Measurements from ENCODE around the gene RBMS3. TPM values are rescaled to one million over a fixed set of nuclear protein-coding genes. Genes with fewer than 3 reads are reported as not detected.

The RBMS3 gene
- total RNA-seq, 1 donor from 2014 or later: 33.0 TPM

DNA sequence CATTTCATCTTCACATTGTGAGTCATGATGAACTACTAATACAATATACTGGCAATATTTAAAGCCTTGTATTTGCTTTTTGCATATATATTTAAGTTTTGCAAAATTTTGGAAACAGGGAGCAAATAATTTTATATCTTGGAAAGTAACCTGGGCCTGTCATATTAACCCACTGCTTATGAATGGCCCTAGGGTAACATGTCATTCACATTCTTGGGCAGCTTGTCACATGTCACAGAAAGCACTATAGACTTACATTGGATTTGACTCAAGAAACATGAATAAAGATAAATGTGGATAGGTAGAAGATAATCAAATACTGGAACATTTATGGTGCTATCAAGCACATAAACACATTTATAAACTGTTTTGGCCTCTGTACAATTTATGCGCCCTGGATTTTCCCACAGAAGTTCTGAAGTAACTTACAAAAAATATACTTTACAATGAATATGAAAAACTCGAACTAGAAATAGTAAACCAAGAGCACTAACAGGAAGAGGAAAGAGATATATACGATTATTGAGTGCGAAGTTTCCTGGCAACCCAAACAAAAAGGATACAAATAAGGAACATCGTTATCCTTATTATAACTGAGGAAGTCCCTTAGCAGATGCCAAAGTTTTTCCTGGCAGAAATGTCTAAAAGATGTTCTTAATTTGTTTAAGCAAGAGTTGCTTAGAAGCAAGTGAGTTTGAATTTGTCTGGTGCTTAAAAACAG lies 257.2 kb downstream of the RBMS3 start:
- Histone ChIP-seq H3K4me3 (ENCODE audit: insufficient read depth, low read depth, low read length) (no peak overlapping the region), H3K36me3 (ENCODE audit: insufficient read depth, low read length) (no peaks in the 10 kb centered on the region), H3K9ac (ENCODE audit: low read length) (no peak overlapping the region), H3K79me2 (ENCODE audit: insufficient read depth, low read length) (no peaks in the 10 kb centered on the region), H3K27me3 (ENCODE audit: insufficient read depth, low read length) (no peaks in the 10 kb centered on the region), H2AFZ (ENCODE audit: low read depth, low read length) (no peak overlapping the region), H3K4me2 (ENCODE audit: low read length) (no peak overlapping the region), H3K27ac (ENCODE audit: low read depth, low read length) (no peak overlapping the region), H3K9me3 (ENCODE audit: insufficient read depth, low read depth, low read length) (no peaks in the 10 kb centered on the region), H4K20me1 (ENCODE audit: insufficient read depth, low read length) (peaks cover 6% of the 10 kb centered on the region), H3K4me1 (ENCODE audit: insufficient read depth, low read length) (no peaks in the 10 kb centered on the region)
- Mint-ChIP-seq H3K4me1 (ENCODE audit: low read depth, unreplicated experiment) (no peaks in the 10 kb centered on the region), H3K27ac (ENCODE audit: unreplicated experiment) (no peak overlapping the region), H3K4me3 (ENCODE audit: unreplicated experiment) (no peak overlapping the region), H3K27me3 (ENCODE audit: low read depth, unreplicated experiment) (no peaks in the 10 kb centered on the region), H3K9me3 (ENCODE audit: unreplicated experiment) (no peaks in the 10 kb centered on the region), H3K36me3 (ENCODE audit: low read depth, unreplicated experiment) (no peaks in the 10 kb centered on the region)
- DNase-seq (ENCODE audit: low read depth) (no peak), FAIRE-seq (no peak)
- no peak for TF ChIP-seq EZH2 (IDR thresholded peaks at IDR 0.05; ENCODE audit: insufficient read depth, low read length)
- TF ChIP-seq, protein P1, sequence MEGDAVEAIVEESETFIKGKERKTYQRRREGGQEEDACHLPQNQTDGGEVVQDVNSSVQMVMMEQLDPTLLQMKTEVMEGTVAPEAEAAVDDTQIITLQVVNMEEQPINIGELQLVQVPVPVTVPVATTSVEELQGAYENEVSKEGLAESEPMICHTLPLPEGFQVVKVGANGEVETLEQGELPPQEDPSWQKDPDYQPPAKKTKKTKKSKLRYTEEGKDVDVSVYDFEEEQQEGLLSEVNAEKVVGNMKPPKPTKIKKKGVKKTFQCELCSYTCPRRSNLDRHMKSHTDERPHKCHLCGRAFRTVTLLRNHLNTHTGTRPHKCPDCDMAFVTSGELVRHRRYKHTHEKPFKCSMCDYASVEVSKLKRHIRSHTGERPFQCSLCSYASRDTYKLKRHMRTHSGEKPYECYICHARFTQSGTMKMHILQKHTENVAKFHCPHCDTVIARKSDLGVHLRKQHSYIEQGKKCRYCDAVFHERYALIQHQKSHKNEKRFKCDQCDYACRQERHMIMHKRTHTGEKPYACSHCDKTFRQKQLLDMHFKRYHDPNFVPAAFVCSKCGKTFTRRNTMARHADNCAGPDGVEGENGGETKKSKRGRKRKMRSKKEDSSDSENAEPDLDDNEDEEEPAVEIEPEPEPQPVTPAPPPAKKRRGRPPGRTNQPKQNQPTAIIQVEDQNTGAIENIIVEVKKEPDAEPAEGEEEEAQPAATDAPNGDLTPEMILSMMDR (IDR thresholded peaks at IDR 0.05; ENCODE audit: insufficient read depth, low read depth, low read length): no peak

DNA sequence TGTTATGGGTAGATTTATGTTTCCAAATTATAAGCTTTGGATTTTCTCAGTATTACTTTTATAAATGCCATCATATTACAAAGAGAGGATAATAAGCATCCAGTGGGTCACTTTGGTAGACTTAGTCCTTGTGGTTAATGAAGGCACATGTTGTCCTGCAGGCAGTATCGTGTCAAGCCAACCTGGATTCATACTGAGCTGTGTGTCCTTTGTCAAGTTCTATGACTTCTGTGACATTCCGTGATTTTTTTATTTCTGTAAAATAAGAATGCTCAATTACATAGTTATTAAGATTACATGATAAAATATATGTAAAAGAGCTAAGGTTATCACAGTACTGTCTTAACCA lies 257.7 kb downstream of the RBMS3 start:
- no peaks in the 10 kb centered on the region for H3K36me3 ChIP-seq (ENCODE audit: insufficient read depth, low read length)
- no peaks in the 10 kb centered on the region for H3K27me3 ChIP-seq (ENCODE audit: insufficient read depth, low read length)
- Mint-ChIP-seq H3K4me3 (ENCODE audit: unreplicated experiment) (no peak overlapping the region), H3K36me3 (ENCODE audit: low read depth, unreplicated experiment) (no peaks in the 10 kb centered on the region), H3K27me3 (ENCODE audit: low read depth, unreplicated experiment) (no peaks in the 10 kb centered on the region), H3K4me1 (ENCODE audit: low read depth, unreplicated experiment) (no peaks in the 10 kb centered on the region), H3K9me3 (ENCODE audit: unreplicated experiment) (no peaks in the 10 kb centered on the region), H3K27ac (ENCODE audit: unreplicated experiment) (no peak overlapping the region)
- H3K4me2 ChIP-seq (ENCODE audit: low read length): no peak overlapping the region
- H3K4me3 ChIP-seq (ENCODE audit: insufficient read depth, low read depth, low read length): no peak overlapping the region
- no peaks in the 10 kb centered on the region for H3K4me1 ChIP-seq (ENCODE audit: insufficient read depth, low read length)
- H3K9ac ChIP-seq (ENCODE audit: low read length): no peak overlapping the region
- no peak overlapping the region for H3K27ac ChIP-seq (ENCODE audit: low read depth, low read length)
- no peak for FAIRE-seq
- peaks cover 6% of the 10 kb centered on the region for H4K20me1 ChIP-seq (ENCODE audit: insufficient read depth, low read length)
- no peaks in the 10 kb centered on the region for H3K9me3 ChIP-seq (ENCODE audit: insufficient read depth, low read depth, low read length)
- H2AFZ ChIP-seq (ENCODE audit: low read depth, low read length): no peak overlapping the region
- TF ChIP-seq EZH2 (IDR thresholded peaks at IDR 0.05; ENCODE audit: insufficient read depth, low read length): no peak
- TF ChIP-seq, protein P1 (IDR thresholded peaks at IDR 0.05; ENCODE audit: insufficient read depth, low read depth, low read length): no peak
- no peak for DNase-seq (ENCODE audit: low read depth)
- H3K79me2 ChIP-seq (ENCODE audit: insufficient read depth, low read length): no peaks in the 10 kb centered on the region

DNA sequence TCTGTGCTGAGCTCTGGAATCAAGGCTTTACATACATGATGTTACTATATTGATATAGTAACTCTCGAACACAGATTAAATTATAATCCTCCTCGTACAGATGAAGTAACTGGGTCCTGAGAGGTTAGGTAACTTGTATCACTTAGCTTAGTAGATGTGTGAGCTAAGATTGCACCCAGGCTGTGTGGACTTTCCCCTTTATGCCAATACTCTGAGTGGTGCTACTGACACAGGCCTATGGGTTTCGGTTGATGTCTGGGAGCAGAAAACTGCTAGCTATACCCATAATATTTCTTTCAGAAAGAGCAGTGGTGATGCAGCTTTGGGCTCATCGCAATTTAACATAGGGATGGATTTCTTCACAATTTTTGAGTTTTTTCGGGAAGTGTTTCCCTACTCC lies 259.7 kb downstream of the RBMS3 start:
- Histone ChIP-seq H3K4me3 (ENCODE audit: insufficient read depth, low read depth, low read length) (no peak overlapping the region), H3K9me3 (ENCODE audit: insufficient read depth, low read depth, low read length) (no peaks in the 10 kb centered on the region), H3K4me2 (ENCODE audit: low read length) (no peak overlapping the region), H3K4me1 (ENCODE audit: insufficient read depth, low read length) (no peaks in the 10 kb centered on the region), H3K27ac (ENCODE audit: low read depth, low read length) (no peak overlapping the region), H2AFZ (ENCODE audit: low read depth, low read length) (no peak overlapping the region), H3K79me2 (ENCODE audit: insufficient read depth, low read length) (no peaks in the 10 kb centered on the region), H3K9ac (ENCODE audit: low read length) (no peak overlapping the region), H3K27me3 (ENCODE audit: insufficient read depth, low read length) (no peaks in the 10 kb centered on the region), H3K36me3 (ENCODE audit: insufficient read depth, low read length) (no peaks in the 10 kb centered on the region), H4K20me1 (ENCODE audit: insufficient read depth, low read length) (peaks cover 6% of the 10 kb centered on the region)
- TF ChIP-seq, protein P1 (IDR thresholded peaks at IDR 0.05; ENCODE audit: insufficient read depth, low read depth, low read length): no peak
- no peak for TF ChIP-seq EZH2 (IDR thresholded peaks at IDR 0.05; ENCODE audit: insufficient read depth, low read length)
- DNase-seq (ENCODE audit: low read depth): no peak
- Mint-ChIP-seq H3K36me3 (ENCODE audit: low read depth, unreplicated experiment) (no peaks in the 10 kb centered on the region), H3K27me3 (ENCODE audit: low read depth, unreplicated experiment) (no peaks in the 10 kb centered on the region), H3K4me3 (ENCODE audit: unreplicated experiment) (no peak overlapping the region), H3K9me3 (ENCODE audit: unreplicated experiment) (no peaks in the 10 kb centered on the region), H3K27ac (ENCODE audit: unreplicated experiment) (no peak overlapping the region), H3K4me1 (ENCODE audit: low read depth, unreplicated experiment) (no peaks in the 10 kb centered on the region)
- FAIRE-seq: no peak
